ENCODE results near the gene DDX20.
"Not testable (repeated sequence)": the region's sequence is repeated elsewhere in the genome, so short reads cannot be mapped to it uniquely, and the experiment has no call there.

Gene DDX20

DNA sequence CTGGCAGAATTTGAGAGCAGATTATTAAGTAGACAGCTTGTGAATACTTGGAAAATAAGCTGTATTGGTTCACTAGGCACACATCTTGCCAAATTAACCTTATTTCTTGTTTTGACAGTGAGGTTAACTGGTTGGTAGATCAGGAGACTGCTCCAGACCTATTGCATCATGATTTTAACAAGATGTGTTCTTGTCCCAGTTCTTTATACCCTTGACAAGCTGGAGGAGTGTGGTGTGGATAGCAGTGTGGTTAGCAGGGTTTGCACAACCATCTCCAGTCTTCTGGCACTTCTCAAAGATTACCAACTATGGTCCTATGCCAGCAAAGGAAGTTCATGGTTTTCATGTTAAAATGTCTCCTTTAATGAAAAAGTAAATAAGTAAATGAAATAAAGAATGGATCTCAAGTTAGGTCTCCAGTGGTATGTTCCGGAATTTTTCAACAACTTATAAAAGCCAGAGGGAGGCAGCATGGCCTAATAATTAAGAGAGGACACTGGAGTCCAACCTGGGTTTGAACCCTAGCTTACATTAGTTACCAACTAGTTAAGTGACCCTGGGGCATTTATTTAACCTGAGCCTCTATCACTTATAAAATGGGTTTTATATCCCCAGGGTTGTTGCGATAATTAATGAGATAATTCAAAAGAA lies 34.1 kb downstream of the DDX20 start:
- DNase-seq (ENCODE audit: low read depth): no peak

- no peak for DNase-seq (ENCODE audit: low read depth)
Observed at GRCh38 chr1:111791776-111792175, 36.1 kb downstream of the DDX20 start.

- DNase-seq (ENCODE audit: low read depth): no peak
Observed at GRCh38 chr1:111792249-111792648, 36.5 kb downstream of the DDX20 start.

- no peak for DNase-seq (ENCODE audit: low read depth)
Observed at GRCh38 chr1:111793923-111794322, 38.2 kb downstream of the DDX20 start.

GRCh38 chr1:111795401-111795800 lies 39.7 kb downstream of the DDX20 start:
- DNase-seq (ENCODE audit: low read depth): no peak

- no peak for DNase-seq (ENCODE audit: low read depth)
Observed at GRCh38 chr1:111798580-111798979, 42.9 kb downstream of the DDX20 start.

GRCh38 chr1:111799722-111800121 lies 44.0 kb downstream of the DDX20 start:
- not testable (repeated sequence) for DNase-seq (ENCODE audit: low read depth)

GRCh38 chr1:111801071-111801850 lies 45.6 kb downstream of the DDX20 start:
- DNase-seq (ENCODE audit: low read depth): no peak

- no peak for DNase-seq (ENCODE audit: low read depth)
Observed at GRCh38 chr1:111802110-111802509, 46.4 kb downstream of the DDX20 start.

DNA sequence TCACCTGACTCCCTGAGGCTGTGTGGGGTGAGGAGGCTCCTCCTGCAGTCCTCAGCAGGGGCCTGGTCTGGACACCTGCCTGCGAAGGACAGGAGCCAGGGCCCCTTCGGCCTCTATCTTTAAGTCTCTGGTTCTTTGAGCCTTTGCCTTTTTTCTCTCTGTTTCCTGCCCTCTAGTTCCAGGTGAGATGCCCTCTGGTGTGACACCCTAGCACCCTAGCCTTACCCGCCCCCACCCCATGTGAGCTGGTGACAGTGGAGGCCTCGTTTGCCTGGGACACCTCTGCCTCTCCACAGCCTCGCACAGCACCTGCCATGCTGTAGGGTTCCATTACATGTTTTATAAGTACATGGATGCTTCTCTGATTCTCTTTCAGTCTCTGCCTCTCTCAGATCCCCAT lies 47.3 kb downstream of the DDX20 start:
- no peak for DNase-seq (ENCODE audit: low read depth)

DNA sequence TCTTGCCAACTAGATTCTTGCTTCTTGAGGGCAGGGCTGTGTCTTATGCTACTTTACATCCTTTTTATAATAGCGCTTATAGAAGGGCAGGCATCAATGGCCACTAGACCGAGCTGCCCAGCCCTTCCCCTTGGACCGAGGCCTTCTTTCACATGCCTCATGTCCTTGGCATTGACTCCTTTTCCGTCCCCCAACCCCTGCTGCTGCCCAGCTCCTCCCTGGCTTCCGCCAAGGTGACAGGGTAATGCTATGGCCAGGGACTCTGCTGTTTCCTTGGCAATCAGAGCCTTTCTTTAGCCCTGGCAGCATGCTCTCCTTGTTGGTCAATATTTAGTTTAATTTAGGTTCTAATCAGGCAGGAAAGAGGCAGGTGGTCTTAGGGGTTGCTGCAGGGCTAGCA lies 48.2 kb downstream of the DDX20 start:
- DNase-seq (ENCODE audit: low read depth): no peak

DNA sequence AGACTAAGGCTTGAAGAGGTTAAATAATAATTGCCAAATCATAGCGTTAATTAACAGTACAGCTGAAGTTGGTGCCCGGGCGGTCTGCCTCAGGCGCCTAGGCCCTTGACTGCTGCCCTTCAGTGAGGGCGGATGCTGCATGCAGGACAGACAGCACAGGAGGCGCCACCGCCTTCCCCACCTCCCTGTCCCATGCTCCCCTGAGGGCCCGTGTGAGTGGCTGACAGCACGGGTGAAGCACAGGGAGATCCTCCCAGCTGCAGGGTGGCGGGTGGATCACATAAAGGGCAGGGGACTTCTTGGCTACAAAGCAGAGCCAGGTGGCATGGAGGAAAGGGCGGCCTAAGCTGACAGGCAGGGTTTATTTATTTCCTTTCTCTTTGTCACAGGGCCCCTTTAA lies 49.1 kb downstream of the DDX20 start:
- no peak for DNase-seq (ENCODE audit: low read depth)

- no peak for DNase-seq (ENCODE audit: low read depth)
Observed at GRCh38 chr1:111805251-111805650, 49.5 kb downstream of the DDX20 start.

DNA sequence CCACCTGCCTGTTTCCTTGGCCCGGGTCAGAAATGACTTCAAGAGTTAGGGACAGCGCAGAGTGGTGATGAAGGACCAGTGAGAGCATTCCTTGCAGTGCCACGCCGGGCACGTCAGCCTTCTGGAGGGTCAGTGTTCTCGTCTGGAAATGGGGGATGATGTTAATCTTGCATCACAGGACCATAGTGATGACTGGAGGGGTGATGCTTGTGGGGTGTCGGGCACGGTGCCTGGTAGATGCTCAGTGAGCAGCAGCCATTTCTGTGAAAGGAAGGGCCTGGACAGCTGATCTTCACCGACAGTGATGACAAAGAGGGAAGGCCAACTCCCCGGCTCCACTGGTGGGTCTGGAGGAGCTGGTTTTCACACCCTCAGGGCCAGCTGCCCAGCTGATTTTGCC lies 56.2 kb downstream of the DDX20 start:
- DNase-seq (ENCODE audit: low read depth): no peak

DNA sequence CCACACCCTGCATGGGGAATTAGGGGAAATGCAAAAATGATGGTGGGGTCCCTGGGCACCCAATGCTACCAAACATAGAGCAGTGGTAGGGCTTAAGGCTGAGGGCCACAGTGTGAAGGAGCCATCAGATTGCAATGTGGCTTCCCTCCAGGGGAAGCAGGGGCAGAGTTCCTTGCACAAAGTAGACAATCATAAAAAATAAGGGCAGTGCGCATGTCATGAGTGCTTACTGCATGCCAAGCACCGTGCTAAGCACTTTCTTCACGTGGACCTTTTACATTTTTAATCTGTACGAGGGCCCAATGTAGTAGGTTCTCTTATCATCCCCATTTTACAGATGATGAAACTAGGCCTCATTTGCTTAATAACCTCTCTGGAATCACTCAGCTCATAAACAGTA lies 56.6 kb downstream of the DDX20 start:
- no peak for DNase-seq (ENCODE audit: low read depth)

DNA sequence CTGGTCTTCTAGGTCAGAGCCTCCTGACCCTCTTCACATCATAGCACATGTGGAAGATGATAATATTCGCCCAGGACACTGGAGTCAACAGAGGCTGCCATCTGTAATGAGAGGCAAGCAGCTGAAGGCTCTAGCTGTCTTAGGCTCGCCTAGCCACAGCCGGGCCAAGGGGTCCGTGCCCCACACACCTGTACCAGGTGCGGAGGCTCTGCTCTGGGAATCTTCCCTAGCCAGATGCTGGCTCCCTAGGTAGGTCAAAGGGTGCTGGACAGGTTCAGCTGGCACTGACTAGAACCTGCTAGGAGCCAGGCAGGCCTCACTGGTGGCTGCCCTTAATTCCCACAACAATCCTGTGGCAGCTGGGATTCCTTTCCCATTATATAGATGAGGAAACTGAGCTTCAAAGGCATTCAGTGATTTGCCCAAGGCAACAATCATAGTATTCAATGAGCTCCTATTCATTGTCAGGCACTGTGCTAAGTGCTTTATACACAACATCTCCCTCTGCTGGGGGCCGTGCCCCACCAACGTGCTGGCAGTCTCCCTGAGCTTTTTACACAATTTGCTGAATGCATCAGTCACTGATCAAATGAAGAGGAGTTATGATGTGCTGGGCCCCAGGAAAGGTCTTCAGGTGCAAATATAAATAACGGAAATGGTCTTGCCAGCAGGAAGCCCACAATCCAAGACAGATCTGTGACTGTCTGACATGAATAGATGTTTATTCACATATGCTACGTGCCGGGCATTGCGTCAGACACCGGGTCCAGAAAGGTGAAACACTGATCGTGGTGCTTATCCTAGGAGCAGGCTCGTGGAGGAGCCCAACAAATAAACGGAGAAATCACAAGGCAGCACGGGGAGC lies 58.0 kb downstream of the DDX20 start:
- no peak for DNase-seq (ENCODE audit: low read depth)

- no peak for DNase-seq (ENCODE audit: low read depth)
Observed at GRCh38 chr1:111814305-111814628, 58.6 kb downstream of the DDX20 start.

GRCh38 chr1:111814642-111815041 lies 58.9 kb downstream of the DDX20 start:
- no peak for DNase-seq (ENCODE audit: low read depth)

Measured in HS-5 (cell line).